GM08714 (cell line): Measurements from ENCODE around the gene RNF115.

Experiments
- H3K4me3 ChIP-seq: fragments of 200-500 bp; sonication (Bioruptor generic); 2 replicates; pipeline ENCODE4 v1.5.1; 2014; ENCODE audit warnings: mild to moderate bottlenecking, low read length, inconsistent platforms
- ZNF274 ChIP-seq: IDR thresholded peaks from 2 replicates; pipeline ENCODE4 v1.6.1; 2012; ENCODE audit warnings: mild to moderate bottlenecking, low read depth, low read length

Gene RNF115

DNA sequence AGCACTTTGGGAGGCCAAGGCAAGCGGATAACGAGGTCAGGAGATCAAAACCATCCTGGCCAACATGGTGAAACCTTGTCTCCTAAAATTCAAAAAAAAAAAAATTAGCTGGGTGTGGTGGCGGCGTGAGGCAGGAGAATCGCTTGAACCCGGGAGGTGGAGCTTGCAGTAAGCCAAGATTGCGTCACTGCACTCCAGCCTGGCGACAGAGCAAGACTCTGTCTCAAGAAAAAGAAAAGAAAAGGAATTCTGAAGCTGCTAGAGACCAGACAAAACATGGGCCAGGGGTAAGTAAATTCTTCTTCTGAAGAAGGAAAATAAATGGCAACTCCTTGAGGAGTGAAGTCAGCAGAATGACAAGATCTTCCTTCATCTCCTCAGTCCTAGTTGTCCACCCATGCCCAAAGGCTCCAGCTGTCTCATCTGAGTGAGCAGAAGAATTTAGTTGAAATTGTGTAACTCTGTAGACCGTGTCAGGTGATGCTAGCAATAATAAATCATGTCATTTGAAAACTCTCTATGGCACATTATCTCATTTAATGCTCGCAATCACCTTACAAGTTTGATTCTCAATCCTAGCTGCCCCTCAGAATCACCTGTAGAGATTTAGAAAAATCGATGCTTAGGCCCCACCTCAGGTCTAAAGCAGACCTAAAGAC is 131.0 kb downstream of the RNF115 start:
- TF ChIP-seq ZNF274 = no peak
- no peak overlapping the region for H3K4me3 ChIP-seq

GRCh38 chr1:145690587-145691558 is 133.0 kb downstream of the RNF115 start:
- TF ChIP-seq ZNF274 = no peak

GRCh38 chr1:145689922-145690321 is 134.0 kb downstream of the RNF115 start:
- no peak overlapping the region for H3K4me3 ChIP-seq
- TF ChIP-seq ZNF274 = no peak

More at GRCh38 chr1:145690587-145691558, 133.0 kb downstream of the RNF115 start:
- H3K4me3 ChIP-seq = no peak overlapping the region

- no peak for TF ChIP-seq ZNF274
- H3K4me3 ChIP-seq = no peak overlapping the region
Measured at GRCh38 chr1:145688924-145689323, 135.0 kb downstream of the RNF115 start.
